Fibroblast of the aortic adventitia (primary cell): ENCODE measurements around the gene CDK8. TPM values are rescaled to one million over a fixed set of nuclear protein-coding genes. Genes with fewer than 3 reads are reported as not detected.
A peak's percentile ranks its signal among the peaks of the same experiment; 100 is the strongest.

ENCODE experiments used
- DNase-seq: peaks from one replicate; pipeline ENCODE4 v3.0.0-alpha.2; 2010; ENCODE audit warnings: low read depth
- H3K4me3 ChIP-seq: 2 replicates; pipeline ENCODE4 v1.5.1; 2011; ENCODE audit warnings: low read depth, mild to moderate bottlenecking, control low read depth, low read length, moderate library complexity
- CTCF ChIP-seq: IDR thresholded peaks from 2 replicates; pipeline ENCODE4 v1.5.1; 2011; ENCODE audit warnings: mild to moderate bottlenecking, low read length, control low read depth, inconsistent platforms; ENCODE audit not compliant: insufficient read depth
- total RNA-seq: library from RNA; depleted of rRNA; stranded (reverse); fragments of >200 nt; gene quantifications from 2 replicates; pipeline ENCODE4 v1.2.3, GENCODE V29; 2012; ENCODE audit warnings: low replicate concordance

The CDK8 gene
- total RNA-seq, 1 donor = 13.6 TPM

- DNase-seq = no peak
- TF ChIP-seq CTCF = no peak
- no peak overlapping the region for H3K4me3 ChIP-seq
Observed at GRCh38 chr13:26228096-26228495, 25.8 kb upstream of the CDK8 start.

GRCh38 chr13:26229080-26229615 lies 24.8 kb upstream of the CDK8 start:
- H3K4me3 ChIP-seq = no peak overlapping the region
- no peak for DNase-seq
- TF ChIP-seq CTCF = no peak

GRCh38 chr13:26230703-26231102 lies 23.2 kb upstream of the CDK8 start:
- DNase-seq = no peak
- TF ChIP-seq CTCF = no peak
- H3K4me3 ChIP-seq = no peak overlapping the region

- TF ChIP-seq CTCF = no peak
- DNase-seq = no peak
- no peak overlapping the region for H3K4me3 ChIP-seq
Observed at GRCh38 chr13:26236296-26236695, 17.6 kb upstream of the CDK8 start.

GRCh38 chr13:26246154-26246553 lies 7.8 kb upstream of the CDK8 start:
- DNase-seq = no peak

GRCh38 chr13:26247011-26247410 lies 6.9 kb upstream of the CDK8 start:
- no peak for DNase-seq
- H3K4me3 ChIP-seq = no peak overlapping the region
- TF ChIP-seq CTCF = no peak

More at GRCh38 chr13:26246154-26246553, 7.8 kb upstream of the CDK8 start:
- H3K4me3 ChIP-seq = no peak overlapping the region
- no peak for TF ChIP-seq CTCF

GRCh38 chr13:26247608-26248007 lies 6.3 kb upstream of the CDK8 start:
- H3K4me3 ChIP-seq = no peak overlapping the region
- no peak for TF ChIP-seq CTCF
- peak; percentile 16 for DNase-seq
